C4-2B (cell line): Measurements from ENCODE around the gene SGO1.

Experiments used
- ZFX ChIP-seq: fragments of 450-650 bp; IDR thresholded peaks from 2 replicates; pipeline ENCODE4 v1.6.1; 2017
- TF ChIP-seq, protein P1 (sequence below): fragments of 450-650 bp; conservative IDR thresholded peaks from 2 replicates; pipeline ENCODE4 v1.5.1; 2017; ENCODE audit warnings: mild to moderate bottlenecking

DNA sequence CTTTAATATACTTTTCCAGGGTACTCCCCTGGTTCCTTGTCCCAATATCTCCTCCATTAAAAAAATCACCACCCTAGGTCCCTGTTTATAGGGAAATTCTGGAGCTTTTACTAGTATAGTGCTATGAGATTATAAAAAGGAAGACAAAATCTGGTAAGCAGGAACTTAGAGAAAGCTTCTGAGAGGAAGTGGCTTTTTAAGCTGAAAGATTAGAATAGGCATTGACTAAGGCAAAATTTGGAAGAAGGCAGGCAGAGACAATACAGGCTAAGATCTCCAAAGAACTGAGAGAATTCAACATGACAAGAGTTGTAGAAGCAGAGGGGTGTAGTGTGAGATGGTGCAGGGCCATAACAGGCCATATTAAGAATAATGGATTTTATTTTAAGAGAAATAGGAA, 25.8 kb downstream of the SGO1 start:
- TF ChIP-seq, protein P1, sequence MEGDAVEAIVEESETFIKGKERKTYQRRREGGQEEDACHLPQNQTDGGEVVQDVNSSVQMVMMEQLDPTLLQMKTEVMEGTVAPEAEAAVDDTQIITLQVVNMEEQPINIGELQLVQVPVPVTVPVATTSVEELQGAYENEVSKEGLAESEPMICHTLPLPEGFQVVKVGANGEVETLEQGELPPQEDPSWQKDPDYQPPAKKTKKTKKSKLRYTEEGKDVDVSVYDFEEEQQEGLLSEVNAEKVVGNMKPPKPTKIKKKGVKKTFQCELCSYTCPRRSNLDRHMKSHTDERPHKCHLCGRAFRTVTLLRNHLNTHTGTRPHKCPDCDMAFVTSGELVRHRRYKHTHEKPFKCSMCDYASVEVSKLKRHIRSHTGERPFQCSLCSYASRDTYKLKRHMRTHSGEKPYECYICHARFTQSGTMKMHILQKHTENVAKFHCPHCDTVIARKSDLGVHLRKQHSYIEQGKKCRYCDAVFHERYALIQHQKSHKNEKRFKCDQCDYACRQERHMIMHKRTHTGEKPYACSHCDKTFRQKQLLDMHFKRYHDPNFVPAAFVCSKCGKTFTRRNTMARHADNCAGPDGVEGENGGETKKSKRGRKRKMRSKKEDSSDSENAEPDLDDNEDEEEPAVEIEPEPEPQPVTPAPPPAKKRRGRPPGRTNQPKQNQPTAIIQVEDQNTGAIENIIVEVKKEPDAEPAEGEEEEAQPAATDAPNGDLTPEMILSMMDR: no peak
- no peak for TF ChIP-seq ZFX
